ENCODE data around the gene CASZ1. TPM values are rescaled to one million over a fixed set of nuclear protein-coding genes. Genes with fewer than 3 reads are reported as not detected.

The CASZ1 gene
- total and polyA plus RNA-seq, 9 of the 15 experiments (the other 6 are each of a cell fraction or from before 2014, with no cell fraction given), result 0.01 to 4.0 (median 0.76) TPM; not detected in 1

- Histone ChIP-seq H3K79me2 (ENCODE audit: control insufficient read depth, insufficient read depth, low read length) (no peaks in the 10 kb centered on the region), H3K9ac (ENCODE audit: insufficient read depth in 1 of 2, low read depth in 2 of 2, low read length in 2 of 2) (0 out of 4 replicates have a peak overlapping the region, but pooled peaks of 1 of the 2 experiments have one; percentile 8), H4K20me1 (replicated peaks; ENCODE audit: control insufficient read depth, insufficient read depth, low read length) (peaks cover 40% of the 10 kb centered on the region), H3K27me3 (ENCODE audit: control insufficient read depth in 2 of 2, insufficient read depth in 2 of 2, low read length in 2 of 2) (peaks cover 55 to 89% of the 10 kb centered on the region in 2 experiments), H2AFZ (ENCODE audit: low read depth, low read length) (no peak overlapping the region), H3K4me1 (replicated peaks in 1 of 2; ENCODE audit: control insufficient read depth in 2 of 2, insufficient read depth in 2 of 2, low read length in 2 of 2) (peaks cover 0 to 46% of the 10 kb centered on the region in 2 experiments; a peak in 2 of 5 replicates), H3K4me2 (ENCODE audit: insufficient read depth, low read length) (no peak overlapping the region), H3K4me3 (no peak overlapping the region), H3K9me1 (ENCODE audit: control insufficient read depth, insufficient read depth, low read length) (no peaks in the 10 kb centered on the region), H3K36me3 (ENCODE audit: control insufficient read depth, insufficient read depth, low read length) (no peaks in the 10 kb centered on the region), H3K9me3 (replicated peaks; ENCODE audit: control insufficient read depth, insufficient read depth, low read depth, low read length) (peaks cover 3% of the 10 kb centered on the region; the same call in 1 of the 2 replicates), H3K27ac (ENCODE audit: extremely low read depth, low read depth, low read length) (no peak overlapping the region)
- no peak for ATAC-seq
- ChIA-PET POLR2A (interaction anchor here (0.6 kb wide), 1 partner anchor 21 kb away, joined by 3 read pairs; no protein-coding TSS in a partner anchor), CTCF (ENCODE audit: low intra/inter-chr PET ratio) (no interaction called here)
- FAIRE-seq, result no peak
- no peak for TF ChIP-seq RFX7 (CRISPR knock-in tag; IDR thresholded peaks at IDR 0.05)
- TF ChIP-seq MAX (CRISPR knock-in tag; IDR thresholded peaks at IDR 0.05), result peak; percentile 14; the same call in 1 of the 2 replicates
- TF ChIP-seq PTTG1 (tag; IDR thresholded peaks at IDR 0.05; ENCODE audit: low read depth), result no peak
- TF ChIP-seq BCLAF1 (IDR thresholded peaks at IDR 0.05; ENCODE audit: borderline replicate concordance in 1 of 2, control insufficient read depth in 1 of 2, low read depth in 2 of 2, low read length in 1 of 2), result no peak
- 9% methylated on average over 36 of the region's 36 CpGs for WGBS (ENCODE audit: insufficient coverage, low coverage, missing lambda C conversion rate)
- in situ Hi-C loops (cut with MboI), result no loop called here
- no TSS peak for BruUV-seq (replicated peaks)
- intact Hi-C loops (cut with micrococcal nuclease), result no loop called here
- no peak for DNase-seq (ENCODE audit: extremely low read depth in 1 of 4, low spot score in 3 of 4)
These were observed 130.3 kb downstream of the CASZ1 start for GRCh38 chr1:10665930-10666850.
